Left kidney (tissue), 8 donors: ENCODE data around the gene EDAR. TPM values are rescaled to one million over a fixed set of nuclear protein-coding genes. Genes with fewer than 3 reads are reported as not detected.

Experiments
- DNase-seq: peaks from one replicate; pipeline ENCODE4 v3.0.0-alpha.2; 2013
- long read RNA-seq, 8 donors: transcript quantifications; one replicate each; lab custom pipeline, GENCODE V29; 2026
- polyA plus RNA-seq: library from polyadenylated mRNA; unstranded; fragments of 120-200 nt; gene quantifications from one replicate; pipeline ENCODE4 v1.2.1, GENCODE V29; 2013; ENCODE audit not compliant: insufficient read length

The EDAR gene
- 3.1 TPM for polyA plus RNA-seq
- long read RNA-seq, donor 1: 0 reads
- long read RNA-seq, donor 2: 0 reads
- long read RNA-seq, donor 3, full-length matches to known transcripts: 1 of 1 reads
- long read RNA-seq, donor 3, partial matches to known transcripts: 0 of 1 reads
- long read RNA-seq, donor 3, other reads (novel, unspliced or antisense): 0 of 1 reads
- long read RNA-seq, donor 4: 0 reads
- long read RNA-seq, donor 5: 0 reads
- long read RNA-seq, donor 6: 0 reads
- long read RNA-seq, donor 7, full-length matches to known transcripts: 1 of 1 reads
- long read RNA-seq, donor 7, partial matches to known transcripts: 0 of 1 reads
- long read RNA-seq, donor 7, other reads (novel, unspliced or antisense): 0 of 1 reads
- long read RNA-seq, donor 8: 0 reads

- peak; percentile 82 for DNase-seq
Observed at GRCh38 chr2:108988796-108989713, at the start of gene EDAR. TSS of gene EDAR (minus strand) at chr2:108989220. CDS start at chr2:108931014, 58,206 bp downstream.

GRCh38 chr2:109033171-109033570 is 44.2 kb upstream of the EDAR start:
- DNase-seq: no peak

GRCh38 chr2:109032229-109032820 is 43.3 kb upstream of the EDAR start:
- no peak for DNase-seq

DNA sequence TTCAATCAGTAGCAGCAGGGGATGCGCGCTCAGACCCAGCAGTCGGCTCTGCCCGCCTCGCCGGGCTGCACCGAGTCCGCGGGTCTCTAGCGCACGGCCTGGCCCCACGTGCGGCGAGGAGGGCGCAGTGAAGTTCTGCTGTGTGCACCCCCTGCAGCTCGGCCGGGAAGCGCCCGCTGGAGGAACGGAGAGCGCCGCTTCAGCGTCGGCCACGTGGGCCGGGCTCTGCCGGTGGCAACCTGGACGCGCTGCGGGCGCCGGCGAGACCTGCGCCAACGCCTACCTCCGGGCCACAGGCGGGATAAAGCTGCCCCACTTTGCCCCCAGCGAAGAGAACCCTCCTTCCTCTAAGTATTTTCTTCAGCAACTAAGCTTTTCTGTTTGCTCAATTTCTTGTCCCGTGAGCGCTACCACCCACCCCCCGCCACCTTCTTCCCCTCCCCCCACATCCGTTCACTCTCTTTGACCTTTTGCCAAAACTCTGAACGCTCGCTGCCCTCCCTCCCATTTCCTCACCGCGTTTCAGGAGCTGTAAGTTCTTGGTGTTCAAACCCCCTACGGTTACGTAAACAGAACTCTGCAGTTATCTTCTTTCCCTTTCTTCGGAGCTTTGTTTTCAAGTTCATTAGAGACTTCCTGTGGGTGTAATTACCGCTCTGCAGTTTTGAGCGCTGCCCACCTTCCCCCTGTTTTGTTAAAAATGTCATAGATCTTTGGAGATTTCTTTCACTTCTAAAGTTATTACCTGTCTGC is 42.6 kb upstream of the EDAR start:
- DNase-seq: peak; percentile 62

- no peak for DNase-seq
Observed at GRCh38 chr2:109030870-109031475, 42.0 kb upstream of the EDAR start.

DNA sequence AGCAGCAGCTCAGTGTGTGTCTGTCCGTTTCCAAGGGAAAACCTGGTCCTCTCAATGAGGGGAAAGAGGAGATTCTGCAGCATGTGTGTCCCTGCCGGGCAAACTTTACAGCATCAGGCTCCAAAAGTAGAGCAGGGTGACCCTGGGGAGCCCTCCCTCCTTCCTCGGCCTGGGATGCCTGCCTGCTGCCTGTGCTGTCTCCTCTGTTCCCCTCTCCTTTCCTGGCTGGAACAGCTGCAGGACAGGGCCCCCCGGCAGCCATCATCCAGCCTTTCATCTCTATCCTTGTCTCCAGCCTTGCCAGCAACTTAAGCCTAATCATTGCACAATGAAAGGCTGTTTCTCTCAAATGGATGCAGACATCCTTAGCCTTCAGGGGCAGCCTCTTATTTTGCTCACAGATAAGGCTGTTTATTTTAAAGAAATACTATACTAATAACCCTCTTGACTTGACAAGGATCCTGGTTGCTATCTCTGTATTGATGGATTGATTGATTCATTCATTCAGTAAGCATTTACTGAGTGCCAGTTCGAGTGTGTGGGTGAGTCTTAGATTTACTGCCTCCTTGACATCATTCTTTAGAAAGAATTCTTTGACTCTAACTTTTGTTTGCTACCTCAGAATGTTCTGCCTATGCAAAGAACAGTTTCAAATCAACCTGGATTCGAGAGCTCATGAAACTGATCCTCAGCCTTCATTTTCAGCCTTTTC is 40.6 kb upstream of the EDAR start:
- no peak for DNase-seq

GRCh38 chr2:109028738-109029489 is 39.9 kb upstream of the EDAR start:
- no peak for DNase-seq

DNA sequence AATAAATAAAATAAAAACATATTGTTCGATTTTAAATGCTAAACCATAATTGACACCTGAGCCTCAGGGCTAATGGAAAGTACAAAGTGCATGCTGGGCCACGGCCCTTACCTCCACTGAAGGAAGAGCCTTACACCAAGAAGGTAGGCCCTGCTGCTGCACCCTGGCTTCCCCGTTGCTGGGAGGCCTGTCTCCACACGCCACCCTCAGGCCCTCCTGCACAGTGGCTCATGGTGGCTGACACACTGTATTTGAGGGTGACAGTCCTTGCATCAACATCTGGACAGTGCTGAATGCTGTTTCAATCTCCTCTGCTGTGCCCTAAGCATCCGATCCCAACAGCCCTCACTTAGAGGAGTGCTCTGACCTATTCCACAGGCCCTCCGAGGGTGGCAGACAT is 39.3 kb upstream of the EDAR start:
- no peak for DNase-seq

DNA sequence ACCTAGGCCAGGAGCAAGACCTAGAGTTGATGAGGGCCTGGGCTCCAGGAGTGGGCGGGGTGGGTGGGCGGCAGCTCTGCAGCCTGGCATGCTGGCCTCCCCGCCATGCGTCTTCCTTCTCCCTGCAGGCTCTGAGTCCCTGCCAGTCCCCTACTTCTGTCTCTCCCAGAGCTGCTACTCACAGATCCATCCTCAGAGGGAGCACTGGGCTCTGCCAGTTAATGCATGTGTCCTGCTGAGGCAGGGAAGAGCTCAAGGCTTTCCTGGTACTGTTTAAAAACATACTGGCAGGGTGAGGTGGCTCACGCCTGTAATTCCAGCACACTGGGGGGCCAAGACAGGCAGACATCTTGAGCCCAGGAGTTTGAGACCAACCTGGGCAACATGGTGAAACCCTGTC is 38.7 kb upstream of the EDAR start:
- no peak for DNase-seq

DNA sequence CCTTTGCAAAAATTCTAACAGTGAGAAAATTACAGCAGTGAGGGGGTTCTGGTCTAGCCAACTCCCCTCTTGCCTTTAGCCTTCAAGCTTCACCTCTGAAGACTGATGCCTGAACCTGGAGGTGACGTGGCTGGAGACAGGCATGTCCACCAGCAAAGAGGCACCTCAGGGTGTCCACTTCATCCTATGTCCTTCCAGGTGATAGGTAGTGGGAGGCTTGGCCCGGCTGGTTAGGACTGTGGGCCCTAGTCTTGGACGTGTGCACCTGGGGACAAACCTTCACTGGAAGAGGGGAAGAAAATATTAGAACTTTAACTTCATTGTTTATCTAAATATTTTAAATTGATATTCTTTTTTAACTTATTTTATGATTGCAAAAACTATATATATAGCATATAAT is 35.5 kb upstream of the EDAR start:
- no peak for DNase-seq

DNA sequence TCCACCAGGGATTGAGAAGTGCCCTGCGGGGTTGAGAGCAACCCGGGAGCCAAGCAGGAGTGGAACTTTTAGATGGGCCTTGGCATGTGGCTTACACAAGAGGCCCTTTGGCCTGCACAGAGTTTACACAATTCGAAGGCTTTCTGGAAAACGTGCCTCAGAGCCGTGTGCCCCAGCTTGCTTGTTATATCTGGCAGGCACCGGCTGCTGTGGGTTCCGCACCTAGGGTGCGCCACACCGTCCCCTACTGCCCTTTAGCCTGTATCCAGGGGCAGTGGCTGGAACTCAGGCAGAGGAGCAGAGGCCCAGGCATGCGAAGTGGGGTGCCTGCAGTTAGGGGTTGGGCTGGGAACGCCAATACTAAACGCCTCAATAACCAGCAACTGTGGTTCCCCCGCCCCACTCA is 32.9 kb upstream of the EDAR start:
- DNase-seq: no peak

- no peak for DNase-seq
Observed at GRCh38 chr2:109020217-109020637, 31.2 kb upstream of the EDAR start.

- DNase-seq: no peak
Observed at GRCh38 chr2:109018452-109018851, 29.4 kb upstream of the EDAR start.

GRCh38 chr2:109017017-109017416 is 28.0 kb upstream of the EDAR start:
- DNase-seq: no peak

GRCh38 chr2:109016376-109016775 is 27.4 kb upstream of the EDAR start:
- DNase-seq: no peak

DNA sequence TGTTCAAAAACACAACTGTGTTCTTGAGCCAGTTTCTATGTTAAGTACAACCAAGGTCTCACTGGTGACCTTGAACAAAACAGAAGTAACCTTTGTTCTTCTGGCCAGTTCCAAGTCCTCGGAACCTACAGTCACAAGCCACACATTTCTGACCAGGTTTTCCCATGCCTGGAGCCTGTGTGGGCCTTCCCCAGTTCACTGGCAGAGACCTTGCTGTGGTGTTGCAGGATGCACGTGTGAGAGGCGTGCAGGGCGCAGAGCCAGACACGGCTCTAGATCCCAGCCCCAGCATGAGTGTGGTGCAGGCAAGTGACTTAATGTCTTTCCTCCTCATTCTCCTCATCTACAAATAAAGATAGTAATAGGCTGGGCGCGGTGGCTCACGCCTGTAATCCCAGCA is 25.5 kb upstream of the EDAR start:
- DNase-seq: no peak

- DNase-seq: no peak
Observed at GRCh38 chr2:109013051-109013450, 24.0 kb upstream of the EDAR start.

- DNase-seq: no peak
Observed at GRCh38 chr2:109009920-109010610, 21.0 kb upstream of the EDAR start.

- DNase-seq: no peak
Observed at GRCh38 chr2:109006971-109007370, 18.0 kb upstream of the EDAR start.
